Lower leg skin (tissue), 3 donors: ENCODE measurements around the gene PDP2.

Source experiments
- POLR2A ChIP-seq, 2 donors: fragments of 450-650 bp; IDR thresholded peaks; one replicate each; pipeline ENCODE4 v1.6.1; 2016 to 2017; ENCODE audit warnings: antibody characterized with exemption in 2 of 2, mild to moderate bottlenecking in 1 of 2, moderate library complexity in 1 of 2
- TF ChIP-seq, protein P1 (sequence below), 3 donors: fragments of 450-650 bp; IDR thresholded peaks; one replicate each; pipeline ENCODE4 v1.5.1; 2016; ENCODE audit warnings: antibody characterized with exemption in 3 of 3, mild to moderate bottlenecking in 3 of 3, moderate library complexity in 2 of 3

GRCh38 chr16:66919569-66920298 lies 39.4 kb downstream of the PDP2 start:
- TF ChIP-seq, protein P1, sequence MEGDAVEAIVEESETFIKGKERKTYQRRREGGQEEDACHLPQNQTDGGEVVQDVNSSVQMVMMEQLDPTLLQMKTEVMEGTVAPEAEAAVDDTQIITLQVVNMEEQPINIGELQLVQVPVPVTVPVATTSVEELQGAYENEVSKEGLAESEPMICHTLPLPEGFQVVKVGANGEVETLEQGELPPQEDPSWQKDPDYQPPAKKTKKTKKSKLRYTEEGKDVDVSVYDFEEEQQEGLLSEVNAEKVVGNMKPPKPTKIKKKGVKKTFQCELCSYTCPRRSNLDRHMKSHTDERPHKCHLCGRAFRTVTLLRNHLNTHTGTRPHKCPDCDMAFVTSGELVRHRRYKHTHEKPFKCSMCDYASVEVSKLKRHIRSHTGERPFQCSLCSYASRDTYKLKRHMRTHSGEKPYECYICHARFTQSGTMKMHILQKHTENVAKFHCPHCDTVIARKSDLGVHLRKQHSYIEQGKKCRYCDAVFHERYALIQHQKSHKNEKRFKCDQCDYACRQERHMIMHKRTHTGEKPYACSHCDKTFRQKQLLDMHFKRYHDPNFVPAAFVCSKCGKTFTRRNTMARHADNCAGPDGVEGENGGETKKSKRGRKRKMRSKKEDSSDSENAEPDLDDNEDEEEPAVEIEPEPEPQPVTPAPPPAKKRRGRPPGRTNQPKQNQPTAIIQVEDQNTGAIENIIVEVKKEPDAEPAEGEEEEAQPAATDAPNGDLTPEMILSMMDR (IDR thresholded peaks at IDR 0.05), result no peak
- TF ChIP-seq POLR2A (IDR thresholded peaks at IDR 0.05), result no peak
